Liver (tissue), 9 donors: ENCODE data around the gene P2RX3. TPM values are rescaled to one million over a fixed set of nuclear protein-coding genes. Genes with fewer than 3 reads are reported as not detected.

Experiments
- DNase-seq: peaks from one replicate; pipeline ENCODE4 v3.0.0-alpha.2; 2017; ENCODE audit warnings: low spot score
- H3K27ac ChIP-seq, 2 donors: one replicate each; pipeline ENCODE4 v1.7.0; 2013; ENCODE audit warnings: inconsistent platforms in 2 of 2, low read length in 2 of 2, control low read depth in 1 of 2, low read depth in 1 of 2, mild to moderate bottlenecking in 1 of 2
- H3K27me3 ChIP-seq, 4 donors: one replicate each; pipeline versions ENCODE4 v1.6.1 to v1.7.0; 2013; ENCODE audit warnings: low read length in 3 of 4, inconsistent platforms in 1 of 4, mild to moderate bottlenecking in 1 of 4, moderate library complexity in 1 of 4; ENCODE audit not compliant: control insufficient read depth in 4 of 4, insufficient read depth in 4 of 4
- H3K36me3 ChIP-seq, 4 donors: one replicate each; pipeline versions ENCODE4 v1.6.1 to v1.7.0; 2013; ENCODE audit warnings: low read length in 3 of 4, mild to moderate bottlenecking in 3 of 4, low read depth in 1 of 4, moderate library complexity in 1 of 4; ENCODE audit not compliant: control insufficient read depth in 4 of 4, insufficient read depth in 3 of 4
- H3K4me1 ChIP-seq, 4 donors: one replicate each; pipeline versions ENCODE4 v1.6.1 to v1.7.0; 2013; ENCODE audit warnings: low read length in 3 of 4, mild to moderate bottlenecking in 3 of 4, moderate library complexity in 1 of 4; ENCODE audit not compliant: control insufficient read depth in 4 of 4, insufficient read depth in 4 of 4
- H3K4me3 ChIP-seq, 3 donors: one replicate each; pipeline versions ENCODE4 v1.6.1 to v1.7.0; 2013; ENCODE audit warnings: low read length in 3 of 3, control low read depth in 1 of 3, low read depth in 1 of 3, mild to moderate bottlenecking in 1 of 3
- H3K9ac ChIP-seq, 2 donors: one replicate each; pipeline ENCODE4 v1.7.0; 2013; ENCODE audit warnings: low read length in 2 of 2, mild to moderate bottlenecking in 2 of 2, moderate library complexity in 2 of 2, control low read depth in 1 of 2, low read depth in 1 of 2
- H3K9me3 ChIP-seq, 4 donors: one replicate each; pipeline versions ENCODE4 v1.6.1 to v1.7.0; 2013; ENCODE audit warnings: low read length in 3 of 4; ENCODE audit not compliant: control insufficient read depth in 4 of 4
- ATF3 ChIP-seq: IDR thresholded peaks from 2 replicates; pipeline ENCODE4 v1.6.1; 2016; ENCODE audit warnings: antibody characterized with exemption
- CTCF ChIP-seq: fragments of 150-350 bp; IDR thresholded peaks from 2 replicates; pipeline ENCODE4 v1.5.1; 2017; ENCODE audit warnings: improper control_type of control experiment, low read depth, low read length; ENCODE audit not compliant: missing input control
- EGR1 ChIP-seq, 2 donors: IDR thresholded peaks; 2 replicates each; pipeline ENCODE4 v1.6.1; 2016 to 2018; ENCODE audit warnings: antibody characterized with exemption in 2 of 2, low read depth in 2 of 2
- FOXA1 ChIP-seq: IDR thresholded peaks from 2 replicates; pipeline ENCODE4 v1.6.1; 2016; ENCODE audit warnings: antibody characterized with exemption
- GABPA ChIP-seq, 2 donors: IDR thresholded peaks in 1 of 2; conservative IDR thresholded peaks in 1 of 2; 2 replicates each; pipeline ENCODE4 v1.6.1; 2016; ENCODE audit warnings: antibody characterized with exemption in 2 of 2, mild to moderate bottlenecking in 1 of 2, moderate library complexity in 1 of 2
- HNF4A ChIP-seq, 2 donors: conservative IDR thresholded peaks; 2 replicates each; pipeline ENCODE4 v1.6.1; 2016; ENCODE audit warnings: antibody characterized with exemption in 2 of 2, mild to moderate bottlenecking in 2 of 2
- HNF4G ChIP-seq: IDR thresholded peaks from 2 replicates; pipeline ENCODE4 v1.6.1; 2016; ENCODE audit warnings: antibody characterized with exemption
- MAX ChIP-seq: IDR thresholded peaks from 2 replicates; pipeline ENCODE4 v1.6.1; 2016; ENCODE audit warnings: antibody characterized with exemption
- NR2F2 ChIP-seq: IDR thresholded peaks from 2 replicates; pipeline ENCODE4 v1.6.1; 2016; ENCODE audit warnings: antibody characterized with exemption
- RAD21 ChIP-seq, 2 donors: IDR thresholded peaks; 2 replicates each; pipeline ENCODE4 v1.6.1; 2016; ENCODE audit warnings: antibody characterized with exemption in 2 of 2, mild to moderate bottlenecking in 2 of 2
- RXRA ChIP-seq, 2 donors: IDR thresholded peaks; 2 replicates each; pipeline ENCODE4 v1.6.1; 2017 to 2018; ENCODE audit warnings: antibody characterized with exemption in 2 of 2, mild to moderate bottlenecking in 1 of 2
- SP1 ChIP-seq: IDR thresholded peaks from 2 replicates; pipeline ENCODE4 v1.6.1; 2018; ENCODE audit warnings: antibody characterized with exemption, mild to moderate bottlenecking
- TAF1 ChIP-seq: conservative IDR thresholded peaks from 2 replicates; pipeline ENCODE4 v1.6.1; 2016; ENCODE audit warnings: antibody characterized with exemption, mild to moderate bottlenecking
- YY1 ChIP-seq: IDR thresholded peaks from 2 replicates; pipeline ENCODE4 v1.6.1; 2016; ENCODE audit warnings: antibody characterized with exemption, mild to moderate bottlenecking
- WGBS: extraction: QIAGEN DNeasy Blood & Tissue Kit; methylation state at CpG from one replicate; pipeline ENCODE4 v1.1.7; 2013; 5-methylcytosine and 5-hydroxymethylcytosine counted together
- polyA plus RNA-seq, 2 donors: library from polyadenylated mRNA; stranded (reverse) in 1 of 2; unstranded in 1 of 2; fragments of 200-250 nt in 1 of 2; fragments of >200 nt in 1 of 2; fragmentation: Nextera tagmentation in 1 of 2; extraction: Ambion mirVana in 1 of 2; gene quantifications; one replicate each; pipeline versions ENCODE4 v1.2.1 to v1.2.3, GENCODE V29; 2013 to 2015
- total RNA-seq, 2 donors: library from RNA; depleted of rRNA; stranded (reverse); fragments of >200 nt; gene quantifications; one replicate each; pipeline ENCODE4 v1.2.3, GENCODE V29; 2014
- donor health status: healthy.
- donor health status: healthy.
- donor health status: healthy.
- donor health status: healthy.
- donor health status: healthy.

The P2RX3 gene
- total and polyA plus RNA-seq, 4 donors: 0.18 to 0.33 (median 0.23) TPM

- no peak for TF ChIP-seq FOXA1
These were observed 24.9 kb upstream of the P2RX3 start (continued) for GRCh38 chr11:57313071-57313787.

GRCh38 chr11:57313788-57314135 is 24.4 kb upstream of the P2RX3 start:
- Histone ChIP-seq H3K9ac (no peak overlapping the region), H3K36me3 (peaks cover 13 to 22% (median 16%) of the 10 kb centered on the region in 4 donors), H3K4me3 (no peak overlapping the region), H3K27ac (no peak overlapping the region), H3K9me3 (no peaks in the 10 kb centered on the region), H3K4me1 (peaks cover 28 to 93% (median 73%) of the 10 kb centered on the region in 4 donors), H3K27me3 (no peaks in the 10 kb centered on the region)
- no peak for TF ChIP-seq YY1
- no peak for TF ChIP-seq EGR1 (IDR thresholded peaks at IDR 0.05; ENCODE audit: low read depth in 2 of 2)
- no peak for TF ChIP-seq ATF3
- TF ChIP-seq HNF4G: no peak
- no peak for TF ChIP-seq NR2F2
- TF ChIP-seq MAX: no peak
- TF ChIP-seq HNF4A (conservative IDR thresholded peaks at IDR 0.05): no peak
- no peak for TF ChIP-seq TAF1
- no peak for TF ChIP-seq RXRA (IDR thresholded peaks at IDR 0.05)
- TF ChIP-seq GABPA (IDR thresholded peaks at IDR 0.05 in 1 of 2, conservative IDR thresholded peaks at IDR 0.05 in 1 of 2): no peak
- TF ChIP-seq CTCF: no peak
- TF ChIP-seq SP1: no peak
- 85% methylated on average over 8 of the region's 8 CpGs for WGBS
- no peak for DNase-seq

- TF ChIP-seq NR2F2 (no peak), RXRA (IDR thresholded peaks at IDR 0.05) (no peak), RAD21 (IDR thresholded peaks at IDR 0.05) (no peak), SP1 (no peak)
- Histone ChIP-seq H3K4me3 (no peak overlapping the region), H3K27ac (no peak overlapping the region), H3K9me3 (no peaks in the 10 kb centered on the region), H3K9ac (no peak overlapping the region), H3K4me1 (peaks cover 22 to 86% (median 68%) of the 10 kb centered on the region in 4 donors), H3K36me3 (peaks cover 9 to 22% (median 15%) of the 10 kb centered on the region in 4 donors), H3K27me3 (no peaks in the 10 kb centered on the region)
- WGBS: 83% methylated on average over 15 of the region's 15 CpGs
- no peak for DNase-seq
These were observed 23.8 kb upstream of the P2RX3 start for GRCh38 chr11:57314221-57314973.
